GM23248 (cell line): ENCODE results near the gene MAP4K3. TPM values are rescaled to one million over a fixed set of nuclear protein-coding genes. Genes with fewer than 3 reads are reported as not detected.

ENCODE experiments used
- DNase-seq: peaks from one replicate; pipeline ENCODE4 v3.0.0-alpha.2; 2015
- H2AFZ ChIP-seq: fragments of 200-600 bp; sonication (generic); 2 replicates; pipeline ENCODE4 v1.6.1; 2016; ENCODE audit warnings: antibody characterized with exemption
- H3F3A ChIP-seq: fragments of 200-600 bp; sonication (generic); 2 replicates; pipeline ENCODE4 v1.6.1; 2016; ENCODE audit warnings: mild to moderate bottlenecking, antibody characterized with exemption, mixed run types; ENCODE audit not compliant: insufficient read depth
- H3K27ac ChIP-seq: fragments of 200-600 bp; sonication (generic); 2 replicates; pipeline ENCODE4 v1.5.1; 2016; ENCODE audit warnings: mild to moderate bottlenecking
- H3K27me3 ChIP-seq: fragments of 200-600 bp; sonication (generic); replicated peaks from 2 replicates; pipeline ENCODE4 v1.6.1; 2016; ENCODE audit warnings: mild to moderate bottlenecking; ENCODE audit not compliant: insufficient read depth
- H3K36me3 ChIP-seq: fragments of 200-600 bp; sonication (generic); 2 replicates; pipeline ENCODE4 v1.6.1; 2016; ENCODE audit warnings: low read depth, mild to moderate bottlenecking
- H3K4me1 ChIP-seq: fragments of 200-600 bp; sonication (generic); 2 replicates; pipeline ENCODE4 v1.6.1; 2016; ENCODE audit warnings: mild to moderate bottlenecking; ENCODE audit not compliant: insufficient read depth
- H3K4me2 ChIP-seq: fragments of 200-600 bp; sonication (generic); one replicate; pipeline ENCODE4 v1.6.1; 2016; ENCODE audit warnings: mild to moderate bottlenecking; ENCODE audit not compliant: unreplicated experiment
- H3K4me3 ChIP-seq: fragments of 200-600 bp; sonication (generic); 2 replicates; pipeline ENCODE4 v1.5.1; 2016; ENCODE audit warnings: mild to moderate bottlenecking
- H3K79me2 ChIP-seq: fragments of 200-600 bp; sonication (generic); 2 replicates; pipeline ENCODE4 v1.6.1; 2016; ENCODE audit warnings: mild to moderate bottlenecking; ENCODE audit not compliant: insufficient read depth
- H3K9ac ChIP-seq: fragments of 200-600 bp; sonication (generic); 2 replicates; pipeline ENCODE4 v1.6.1; 2016; ENCODE audit warnings: mild to moderate bottlenecking
- H3K9me2 ChIP-seq: fragments of 200-600 bp; sonication (generic); 2 replicates; pipeline ENCODE4 v1.6.1; 2016; ENCODE audit warnings: mixed run types, mild to moderate bottlenecking, moderate library complexity; ENCODE audit not compliant: insufficient read depth
- H3K9me3 ChIP-seq: fragments of 200-600 bp; sonication (generic); one replicate; pipeline ENCODE4 v1.6.1; 2017; ENCODE audit warnings: low read depth
- H4K20me1 ChIP-seq: fragments of 200-600 bp; sonication (generic); 2 replicates; pipeline ENCODE4 v1.6.0; 2016; ENCODE audit not compliant: insufficient read depth
- EZH2 ChIP-seq: fragments of 200-600 bp; sonication (generic); IDR thresholded peaks from 2 replicates; pipeline ENCODE4 v1.6.1; 2018; ENCODE audit warnings: antibody characterized with exemption, mild to moderate bottlenecking; ENCODE audit not compliant: insufficient read depth, poor library complexity, severe bottlenecking
- EZH2phosphoT487 ChIP-seq: fragments of 200-600 bp; sonication (generic); IDR thresholded peaks from 2 replicates; pipeline ENCODE4 v1.6.1; 2018; ENCODE audit warnings: antibody characterized with exemption, moderate library complexity, mild to moderate bottlenecking, low read depth; ENCODE audit not compliant: insufficient read depth
- WGBS, 2 experiments: methylation state at CpG; one replicate each; pipeline ENCODE4 v1.1.6; 2015 to 2017; ENCODE audit warnings: low lambda C conversion rate in 2 of 2, low coverage in 1 of 2; ENCODE audit errors: missing lambda C conversion rate in 2 of 2; 5-methylcytosine and 5-hydroxymethylcytosine counted together
- in situ Hi-C: fragments of 300-500 bp; cut with MboI; formaldehyde crosslinking; loops from 2 replicates; pipeline ENCODE4 v1.15.0; 2020
- polyA plus RNA-seq: library from polyadenylated mRNA; unstranded; fragments of >200 nt; fragmentation: Nextera tagmentation; extraction: Ambion mirVana; gene quantifications from 2 replicates; pipeline ENCODE4 v1.2.1, GENCODE V29; 2016
- total RNA-seq: library from RNA; depleted of rRNA; stranded (reverse); fragments of >200 nt; shearing (Covaris generic); gene quantifications from 2 replicates; pipeline ENCODE4 v1.2.3, GENCODE V29; 2014

Gene MAP4K3
- total and polyA plus RNA-seq, 2 experiments from 2014 or later = 9.9 to 32.0 TPM

GRCh38 chr2:39264733-39265132 lies 172.4 kb downstream of the MAP4K3 start:
- no peak for TF ChIP-seq EZH2phosphoT487
- TF ChIP-seq EZH2 = no peak
- no peaks in the 10 kb centered on the region; the same call in 1 of the 2 replicates for H3K4me1 ChIP-seq
- no peaks in the 10 kb centered on the region for H4K20me1 ChIP-seq
- no peak overlapping the region for H2AFZ ChIP-seq
- no peaks in the 10 kb centered on the region for H3F3A ChIP-seq
- no peak overlapping the region for H3K9ac ChIP-seq
- no peaks in the 10 kb centered on the region for H3K79me2 ChIP-seq
- H3K9me3 ChIP-seq = no peaks in the 10 kb centered on the region
- in situ Hi-C loops = no loop called here
- no peak overlapping the region for H3K4me2 ChIP-seq
- H3K27me3 ChIP-seq = no peaks in the 10 kb centered on the region
- no peak for DNase-seq
- no peak overlapping the region for H3K27ac ChIP-seq
- no peaks in the 10 kb centered on the region for H3K9me2 ChIP-seq
- no peak overlapping the region for H3K4me3 ChIP-seq
- 47 to 77% methylated on average over 1 of the region's 1 CpG for WGBS, 2 experiments
- peaks cover 21% of the 10 kb centered on the region for H3K36me3 ChIP-seq

GRCh38 chr2:39260087-39260486 lies 177.0 kb downstream of the MAP4K3 start:
- in situ Hi-C loops = no loop called here
- Histone ChIP-seq H3K4me1 (no peaks in the 10 kb centered on the region), H2AFZ (no peak overlapping the region), H3K4me2 (no peak overlapping the region), H3F3A (no peaks in the 10 kb centered on the region), H3K9me3 (no peaks in the 10 kb centered on the region), H3K4me3 (no peak overlapping the region), H3K79me2 (no peaks in the 10 kb centered on the region), H3K27me3 (no peaks in the 10 kb centered on the region), H3K9ac (no peak overlapping the region), H3K27ac (no peak overlapping the region), H3K36me3 (peaks cover 40% of the 10 kb centered on the region), H3K9me2 (no peaks in the 10 kb centered on the region), H4K20me1 (no peaks in the 10 kb centered on the region)
- no peak for DNase-seq
- TF ChIP-seq EZH2 (no peak), EZH2phosphoT487 (no peak)
- 88 to 97% methylated on average over 4 of the region's 4 CpGs for WGBS, 2 experiments

DNA sequence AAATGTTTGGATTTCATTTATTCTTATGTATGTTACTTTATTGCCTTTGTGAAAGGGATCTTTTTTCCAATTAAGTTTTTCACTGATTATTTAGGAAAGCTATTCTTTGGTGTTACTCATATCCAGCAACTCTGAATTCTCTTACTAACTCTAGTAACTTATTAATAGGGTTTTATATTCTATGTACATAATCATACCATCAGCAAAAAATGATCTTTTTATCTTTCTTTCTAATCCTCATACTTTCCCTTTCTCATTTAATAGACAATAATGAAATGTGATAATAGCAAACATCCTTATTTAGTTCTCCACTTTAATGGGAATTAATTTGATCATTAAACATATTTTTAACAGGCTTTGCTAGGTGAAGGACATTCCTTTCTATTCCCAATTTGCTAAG lies 181.0 kb downstream of the MAP4K3 start:
- no peaks in the 10 kb centered on the region for H3K9me2 ChIP-seq
- H3K4me3 ChIP-seq = no peak overlapping the region
- no peak overlapping the region for H3K27ac ChIP-seq
- no peaks in the 10 kb centered on the region for H3K79me2 ChIP-seq
- H3K27me3 ChIP-seq = no peaks in the 10 kb centered on the region
- no peak overlapping the region for H3K4me2 ChIP-seq
- H3K36me3 ChIP-seq = peaks cover 57% of the 10 kb centered on the region
- H3K9ac ChIP-seq = no peak overlapping the region
- in situ Hi-C loops = no loop called here
- no peaks in the 10 kb centered on the region for H4K20me1 ChIP-seq
- H3K4me1 ChIP-seq = no peaks in the 10 kb centered on the region
- H2AFZ ChIP-seq = no peak overlapping the region
- DNase-seq = no peak
- no peaks in the 10 kb centered on the region for H3F3A ChIP-seq
- TF ChIP-seq EZH2phosphoT487 = no peak
- no peak for TF ChIP-seq EZH2
- no peaks in the 10 kb centered on the region for H3K9me3 ChIP-seq

DNA sequence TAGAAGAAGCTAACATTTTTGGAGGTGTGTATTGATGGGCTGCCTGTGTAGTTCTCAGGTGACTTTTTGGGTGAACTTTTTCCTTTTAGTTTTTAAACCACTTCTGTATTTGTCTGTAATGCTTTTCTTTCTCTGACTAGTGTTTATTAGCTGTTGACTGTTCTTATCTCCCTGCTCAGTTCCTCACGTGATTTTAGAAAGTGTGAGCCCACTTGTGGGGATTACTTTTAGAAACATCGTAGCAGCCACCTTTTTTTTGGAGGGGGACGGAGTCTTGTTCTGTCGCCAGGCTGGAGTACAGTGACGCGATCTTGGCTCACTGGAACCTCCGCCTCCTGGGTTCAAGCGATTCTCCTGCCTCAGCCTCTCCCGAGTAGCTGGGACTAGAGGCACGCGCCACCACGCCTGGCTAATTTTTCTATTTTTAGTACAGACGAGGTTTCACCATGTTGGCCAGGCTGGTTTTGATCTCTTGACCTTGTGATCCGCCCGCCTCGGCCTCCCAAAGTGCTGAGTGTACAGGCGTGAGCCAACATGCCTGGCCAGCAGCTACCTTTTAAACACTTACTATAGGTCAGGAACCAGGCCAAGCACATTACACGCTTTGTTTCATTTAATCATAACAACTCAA lies 184.1 kb downstream of the MAP4K3 start:
- Histone ChIP-seq H3K79me2 (no peaks in the 10 kb centered on the region), H2AFZ (no peak overlapping the region), H4K20me1 (no peaks in the 10 kb centered on the region), H3K4me2 (no peak overlapping the region), H3K27ac (no peak overlapping the region), H3K4me1 (no peaks in the 10 kb centered on the region), H3K4me3 (no peak overlapping the region), H3K36me3 (peaks cover 53% of the 10 kb centered on the region), H3K27me3 (no peaks in the 10 kb centered on the region), H3K9me2 (no peaks in the 10 kb centered on the region), H3F3A (no peaks in the 10 kb centered on the region), H3K9ac (no peak overlapping the region), H3K9me3 (no peaks in the 10 kb centered on the region)
- no peak for DNase-seq
- in situ Hi-C loops = no loop called here
- TF ChIP-seq EZH2 (no peak), EZH2phosphoT487 (no peak)
- WGBS, 2 experiments = 92 to 94% methylated on average over 18 of the region's 18 CpGs

GRCh38 chr2:39247512-39248043 lies 189.5 kb downstream of the MAP4K3 start:
- Histone ChIP-seq H3K9ac (no peak overlapping the region), H3K9me3 (no peaks in the 10 kb centered on the region), H3K4me3 (no peak overlapping the region), H3K4me1 (no peaks in the 10 kb centered on the region), H3K4me2 (no peak overlapping the region), H3F3A (no peaks in the 10 kb centered on the region), H3K27me3 (no peaks in the 10 kb centered on the region), H2AFZ (no peak overlapping the region), H3K79me2 (no peaks in the 10 kb centered on the region), H4K20me1 (no peaks in the 10 kb centered on the region), H3K36me3 (peaks cover 21% of the 10 kb centered on the region; the same call in 1 of the 2 replicates), H3K9me2 (no peaks in the 10 kb centered on the region), H3K27ac (no peak overlapping the region)
- in situ Hi-C loops = no loop called here
- 58 to 63% methylated on average over 6 of the region's 6 CpGs for WGBS, 2 experiments
- DNase-seq = no peak
- TF ChIP-seq EZH2phosphoT487 = no peak
- TF ChIP-seq EZH2 = no peak
